Kasumi-1 (cell line): ENCODE data around the gene ADCY5.
"Not testable (repeated sequence)": the region's sequence is repeated elsewhere in the genome, so short reads cannot be mapped to it uniquely, and the experiment has no call there.

Experiments
- DNase-seq, 2 experiments: peaks; one replicate each; lab custom pipeline; 2025; lab: John Stamatoyannopoulos, UW

Gene ADCY5

GRCh38 chr3:123261666-123262065 is 187.2 kb downstream of the ADCY5 start:
- no peak for DNase-seq

GRCh38 chr3:123258811-123259420 is 190.0 kb downstream of the ADCY5 start:
- peak; percentile 72 to 89 for DNase-seq

- no peak for DNase-seq
Observed at GRCh38 chr3:123258359-123258758, 190.5 kb downstream of the ADCY5 start.

GRCh38 chr3:123256256-123256655 is 192.6 kb downstream of the ADCY5 start:
- DNase-seq = no peak

- DNase-seq = no peak
Observed at GRCh38 chr3:123246866-123247265, 202.0 kb downstream of the ADCY5 start.

- no peak for DNase-seq
Observed at GRCh38 chr3:123244128-123244527, 204.8 kb downstream of the ADCY5 start.

- no peak for DNase-seq
Observed at GRCh38 chr3:123239756-123240155, 209.1 kb downstream of the ADCY5 start.

- DNase-seq = not testable (repeated sequence)
Observed at GRCh38 chr3:123239186-123239585, 209.7 kb downstream of the ADCY5 start.

- DNase-seq = no peak
Observed at GRCh38 chr3:123236902-123237301, 212.0 kb downstream of the ADCY5 start.
